GM12878 (cell line): ENCODE results near the gene WDFY3.

Experiments used
- ATF2 ChIP-seq: IDR thresholded peaks from 2 replicates; pipeline ENCODE4 v1.6.1; 2012; ENCODE audit warnings: low read length, inconsistent platforms
- CTCF ChIP-seq, 3 experiments: IDR thresholded peaks in 2 of 3; conservative IDR thresholded peaks in 1 of 3; 2 replicates each; pipeline ENCODE4 v1.5.1; 2011; ENCODE audit warnings: low read depth in 3 of 3, low read length in 3 of 3, mild to moderate bottlenecking in 3 of 3, control low read depth in 2 of 3, moderate library complexity in 2 of 3, inconsistent platforms in 1 of 3, mixed read lengths in 1 of 3; ENCODE audit not compliant: control insufficient read depth in 2 of 3, insufficient read depth in 1 of 3; ENCODE audit errors: extremely low read depth in 1 of 3
- CUX1 ChIP-seq: IDR thresholded peaks from 2 replicates; pipeline ENCODE4 v1.6.1; 2012; ENCODE audit warnings: improper control_type of control experiment, low read depth, low read length; ENCODE audit not compliant: insufficient replicate concordance
- KAT2A ChIP-seq: conservative IDR thresholded peaks from 2 replicates; pipeline ENCODE4 v1.6.1; 2011; ENCODE audit warnings: low read depth, low read length; ENCODE audit not compliant: control insufficient read depth
- NBN ChIP-seq: fragments of 450-650 bp; IDR thresholded peaks from 2 replicates; pipeline ENCODE4 v1.6.1; 2016
- PBX3 ChIP-seq: IDR thresholded peaks from 2 replicates; pipeline ENCODE4 v1.6.1; 2011; ENCODE audit warnings: mild to moderate bottlenecking, low read depth, low read length, moderate library complexity; ENCODE audit not compliant: insufficient replicate concordance
- POLR2A ChIP-seq: IDR thresholded peaks from 2 replicates; pipeline ENCODE4 v1.6.1; 2011; ENCODE audit warnings: low read depth, mild to moderate bottlenecking, low read length
- YBX1 ChIP-seq: fragments of 450-650 bp; IDR thresholded peaks from 2 replicates; pipeline ENCODE4 v1.6.1; 2016; ENCODE audit warnings: antibody characterized with exemption

GRCh38 chr4:84948056-84948455 is 18.4 kb downstream of the WDFY3 start:
- TF ChIP-seq PBX3 = no peak
- no peak for TF ChIP-seq CUX1
- no peak for TF ChIP-seq ATF2
- no peak for TF ChIP-seq NBN
- TF ChIP-seq YBX1 = no peak
- TF ChIP-seq KAT2A = no peak
- no peak for TF ChIP-seq POLR2A
- no peak for TF ChIP-seq CTCF (IDR thresholded peaks at IDR 0.05 in 2 of 3, conservative IDR thresholded peaks at IDR 0.05 in 1 of 3; ENCODE audit: control insufficient read depth in 2 of 3, extremely low read depth in 1 of 3, insufficient read depth in 1 of 3, low read depth in 3 of 3, low read length in 3 of 3)
